Astrocyte of the cerebellum (primary cell): ENCODE results near the gene LTBP2.
A peak's percentile ranks its signal among the peaks of the same experiment; 100 is the strongest.

Experiments
- DNase-seq: peaks from one replicate; pipeline ENCODE4 v3.0.0-alpha.2; 2011; ENCODE audit warnings: low read depth
- H3K4me3 ChIP-seq: 2 replicates; pipeline ENCODE4 v1.5.1; 2011; ENCODE audit warnings: mild to moderate bottlenecking, low read depth, low read length, moderate library complexity
- CTCF ChIP-seq: IDR thresholded peaks from 2 replicates; pipeline ENCODE4 v1.5.1; 2012; ENCODE audit warnings: low read length, low read depth, moderate library complexity, mild to moderate bottlenecking; ENCODE audit errors: missing control alignments
- in situ Hi-C: cut with HindIII; loops from 2 replicates; pipeline ENCODE4 v1.10.0; 2017; ENCODE audit warnings: low sequenced_read_pairs

Gene LTBP2

GRCh38 chr14:74568380-74568649, 43.7 kb downstream of the LTBP2 start:
- TF ChIP-seq CTCF, result no peak
- no peak for DNase-seq
- in situ Hi-C loops, result no loop called here
- no peak overlapping the region for H3K4me3 ChIP-seq

GRCh38 chr14:74567646-74568379, 44.2 kb downstream of the LTBP2 start:
- in situ Hi-C loops, result no loop called here
- no peak overlapping the region for H3K4me3 ChIP-seq

GRCh38 chr14:74567219-74567618, 44.8 kb downstream of the LTBP2 start:
- no peak for DNase-seq
- H3K4me3 ChIP-seq, result no peak overlapping the region
- in situ Hi-C loops, result no loop called here
- no peak for TF ChIP-seq CTCF

More at GRCh38 chr14:74567646-74568379, 44.2 kb downstream of the LTBP2 start:
- DNase-seq, result no peak
- TF ChIP-seq CTCF, result no peak

GRCh38 chr14:74566174-74567141, 45.6 kb downstream of the LTBP2 start:
- no peak for DNase-seq
- TF ChIP-seq CTCF, result no peak
- in situ Hi-C loops, result no loop called here
- no peak overlapping the region for H3K4me3 ChIP-seq

- in situ Hi-C loops, result loop anchor here (5.0 kb wide), 1 partner anchor 46 kb away; no protein-coding TSS in a partner anchor
- no peak for DNase-seq
- no peak for TF ChIP-seq CTCF
- H3K4me3 ChIP-seq, result no peak overlapping the region
Measured at GRCh38 chr14:74563586-74564159, 48.4 kb downstream of the LTBP2 start.

GRCh38 chr14:74563233-74563585, 48.8 kb downstream of the LTBP2 start:
- no peak overlapping the region for H3K4me3 ChIP-seq
- TF ChIP-seq CTCF, result peak; percentile 20
- in situ Hi-C loops, result loop anchor here (5.0 kb wide), 1 partner anchor 46 kb away; no protein-coding TSS in a partner anchor
- peak; percentile 51 for DNase-seq
